SK-N-SH (cell line): ENCODE data around the gene DGCR6L. TPM values are rescaled to one million over a fixed set of nuclear protein-coding genes. Genes with fewer than 3 reads are reported as not detected.
"Not testable (repeated sequence)": the region's sequence is repeated elsewhere in the genome, so short reads cannot be mapped to it uniquely, and the experiment has no call there.

ENCODE experiments used
- CTCF ChIA-PET: fragments of 300-600, 350-600 bp; formaldehyde crosslinking; extraction: SDS; loops from one replicate; lab custom pipeline; 2021; lab: Yijun Ruan, JAX
- POLR2A ChIA-PET: fragments of 350-600 bp; sonication (Branson Sonifier 250); formaldehyde crosslinking; extraction: SDS; loops from one replicate; lab custom pipeline; 2020; ENCODE audit warnings: antibody characterized with exemption, inconsistent platforms; lab: Yijun Ruan, JAX
- DNase-seq: peaks from one replicate; pipeline ENCODE4 v3.0.0; 2012
- H2AFZ ChIP-seq: fragments of 200-600 bp; sonication (generic); 2 replicates; pipeline ENCODE4 v1.8.1; 2016; ENCODE audit warnings: antibody characterized with exemption, mild to moderate bottlenecking, low read depth
- H3F3A ChIP-seq: fragments of 200-600 bp; sonication (generic); replicated peaks from 2 replicates; pipeline ENCODE3; 2016; ENCODE audit warnings: antibody characterized with exemption, mild to moderate bottlenecking; ENCODE audit not compliant: insufficient read depth
- H3K27ac ChIP-seq, 2 experiments: fragments of 200-500 bp in 1 of 2; fragments of 200-600 bp in 1 of 2; sonication (Bioruptor generic) in 1 of 2; sonication (generic), shearing (Covaris generic) in 1 of 2; 2 replicates each; pipeline versions ENCODE4 v1.5.1 to v1.6.1; 2014 to 2016; ENCODE audit warnings: low read depth in 2 of 2, inconsistent platforms in 1 of 2, low read length in 1 of 2, mild to moderate bottlenecking in 1 of 2, mixed read lengths in 1 of 2
- H3K27me3 ChIP-seq: fragments of 200-600 bp; sonication (generic), shearing (Covaris generic); 2 replicates; pipeline ENCODE4 v1.6.1; 2016; ENCODE audit warnings: mixed run types; ENCODE audit not compliant: insufficient read depth
- H3K36me3 ChIP-seq, 2 experiments: fragments of 200-500 bp in 1 of 2; fragments of 200-600 bp in 1 of 2; sonication (Bioruptor generic) in 1 of 2; sonication (generic) in 1 of 2; replicated peaks in 1 of 2; 2 replicates each; pipeline versions ENCODE3 to v1.5.1; 2014 to 2016; ENCODE audit warnings: low read length in 1 of 2, mild to moderate bottlenecking in 1 of 2; ENCODE audit not compliant: insufficient read depth in 2 of 2, control insufficient read depth in 1 of 2
- H3K4me1 ChIP-seq, 2 experiments: fragments of 200-500 bp in 1 of 2; fragments of 200-600 bp in 1 of 2; sonication (Bioruptor generic) in 1 of 2; sonication (generic), shearing (Covaris generic) in 1 of 2; 2 replicates each; pipeline versions ENCODE4 v1.5.1 to v1.6.1; 2014 to 2016; ENCODE audit warnings: low read depth in 1 of 2, low read length in 1 of 2, mixed run types in 1 of 2; ENCODE audit not compliant: insufficient read depth in 2 of 2, control insufficient read depth in 1 of 2
- H3K4me2 ChIP-seq: fragments of 200-600 bp; sonication (generic), shearing (Covaris generic); 2 replicates; pipeline ENCODE4 v1.6.1; 2017; ENCODE audit warnings: mixed run types
- H3K4me3 ChIP-seq, 2 experiments: fragments of 200-500 bp in 1 of 2; fragments of 200-600 bp in 1 of 2; sonication (Bioruptor generic) in 1 of 2; sonication (generic), shearing (Covaris generic) in 1 of 2; 2 replicates each; pipeline versions ENCODE4 v1.5.1 to v1.8.1; 2014 to 2016; ENCODE audit warnings: low read depth in 2 of 2, inconsistent platforms in 1 of 2, low read length in 1 of 2, mild to moderate bottlenecking in 1 of 2, mixed read lengths in 1 of 2, moderate library complexity in 1 of 2
- H3K79me2 ChIP-seq: fragments of 200-600 bp; sonication (generic); 2 replicates; pipeline ENCODE4 v1.8.1; 2017; ENCODE audit warnings: mild to moderate bottlenecking; ENCODE audit not compliant: insufficient read depth
- H3K9ac ChIP-seq: fragments of 200-600 bp; sonication (generic); 2 replicates; pipeline ENCODE4 v1.6.1; 2017; ENCODE audit warnings: mixed run types
- H3K9me2 ChIP-seq: fragments of 200-600 bp; sonication (generic); 2 replicates; pipeline ENCODE4 v1.6.1; 2017; ENCODE audit warnings: mixed run types
- H3K9me3 ChIP-seq: fragments of 200-600 bp; sonication (generic); 2 replicates; pipeline ENCODE4 v1.6.1; 2017; ENCODE audit warnings: mixed run types, mild to moderate bottlenecking, moderate library complexity
- H4K20me1 ChIP-seq: fragments of 200-600 bp; sonication (generic); 2 replicates; pipeline ENCODE4 v1.6.1; 2017; ENCODE audit warnings: mild to moderate bottlenecking, mixed run types; ENCODE audit not compliant: insufficient read depth
- WGBS: methylation state at CpG from one replicate; pipeline ENCODE4 v1.1.6; 2017; ENCODE audit warnings: low lambda C conversion rate; 5-methylcytosine and 5-hydroxymethylcytosine counted together
- polyA plus RNA-seq, 3 experiments: library from polyadenylated mRNA; depleted of rRNA; stranded (reverse); fragments of >200 nt; gene quantifications; 2 replicates each; pipeline ENCODE4 v1.2.3, GENCODE V29; 2012

Gene DGCR6L
- polyA plus RNA-seq, 1 of the 3 experiments (the other 2 are of a cell fraction): 59.8 TPM

- H3K4me1 ChIP-seq, H3K36me3 ChIP-seq, H3K9me3 ChIP-seq, H3K27ac ChIP-seq, H3K4me3 ChIP-seq, H3K27me3 ChIP-seq, H3K9me2 ChIP-seq, H2AFZ ChIP-seq, H3K9ac ChIP-seq, H3F3A ChIP-seq, CTCF ChIA-PET, POLR2A ChIA-PET, H3K4me2 ChIP-seq, H4K20me1 ChIP-seq, H3K79me2 ChIP-seq, DNase-seq: not testable (repeated sequence)
- 36% methylated on average over 2 of the region's 6 CpGs for WGBS
Measured at GRCh38 chr22:20352536-20352935, 32.7 kb upstream of the DGCR6L start.

GRCh38 chr22:20346553-20346952, 26.7 kb upstream of the DGCR6L start:
- H3K36me3 ChIP-seq, H3K4me1 ChIP-seq, H3K27me3 ChIP-seq, H3K4me2 ChIP-seq, H3K27ac ChIP-seq, H4K20me1 ChIP-seq, POLR2A ChIA-PET, CTCF ChIA-PET, DNase-seq, H3K79me2 ChIP-seq, H3K9me3 ChIP-seq, H3K9ac ChIP-seq, H2AFZ ChIP-seq, H3K4me3 ChIP-seq, H3K9me2 ChIP-seq, H3F3A ChIP-seq: not testable (repeated sequence)
- WGBS: 100% methylated on average over 1 of the region's 7 CpGs

- H3K27me3 ChIP-seq, H3F3A ChIP-seq, H3K79me2 ChIP-seq, H2AFZ ChIP-seq, DNase-seq, H3K9me3 ChIP-seq, H3K9ac ChIP-seq, CTCF ChIA-PET, H3K4me3 ChIP-seq, H3K9me2 ChIP-seq, H3K4me1 ChIP-seq, H3K4me2 ChIP-seq, POLR2A ChIA-PET, H3K27ac ChIP-seq, H4K20me1 ChIP-seq, H3K36me3 ChIP-seq: not testable (repeated sequence)
- 67% methylated on average over 2 of the region's 2 CpGs for WGBS
Measured at GRCh38 chr22:20338291-20338690, 18.4 kb upstream of the DGCR6L start.

DNA sequence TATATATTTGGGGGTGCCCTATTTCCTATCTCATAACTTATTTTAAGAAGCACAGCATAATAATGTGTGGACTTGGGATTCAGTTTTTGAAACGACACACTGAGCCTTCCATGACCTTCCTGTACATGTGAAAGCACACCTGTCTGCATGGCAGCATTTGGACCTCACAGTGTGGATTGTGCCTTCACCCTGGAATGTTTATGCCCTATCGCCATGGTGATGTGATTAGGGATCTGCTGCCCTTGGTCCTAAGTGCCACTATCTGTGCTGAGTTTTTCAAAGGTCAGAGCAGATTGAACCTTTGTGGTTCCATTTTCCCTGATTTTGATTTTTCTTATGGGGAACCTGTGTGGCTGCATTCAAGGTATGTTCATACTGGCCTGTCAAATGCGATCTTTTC, 17.9 kb upstream of the DGCR6L start:
- H3K36me3 ChIP-seq, H3K79me2 ChIP-seq, H4K20me1 ChIP-seq, H3K4me1 ChIP-seq, H3K27me3 ChIP-seq, H3K9me2 ChIP-seq, POLR2A ChIA-PET, H3K4me3 ChIP-seq, H3K9ac ChIP-seq, H2AFZ ChIP-seq, H3F3A ChIP-seq, DNase-seq, CTCF ChIA-PET, H3K9me3 ChIP-seq, H3K27ac ChIP-seq, H3K4me2 ChIP-seq: not testable (repeated sequence)
- WGBS: 46% methylated on average over 3 of the region's 3 CpGs

DNA sequence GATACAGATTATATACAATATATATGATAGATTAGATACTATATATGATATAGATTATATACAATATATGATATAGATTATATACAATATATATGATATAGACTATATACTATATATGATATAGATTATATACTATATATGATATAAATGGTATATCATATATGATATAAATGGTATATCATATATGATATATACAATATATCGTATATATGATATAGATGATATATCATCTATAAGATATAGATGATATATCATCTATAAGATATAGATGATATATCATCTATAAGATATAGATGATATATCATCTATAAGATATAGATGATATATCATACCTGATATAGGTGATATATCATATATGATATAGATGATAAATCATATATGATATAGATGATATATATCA, 16.7 kb upstream of the DGCR6L start:
- H3K27ac ChIP-seq, H3K79me2 ChIP-seq, H3K4me2 ChIP-seq, H3K4me1 ChIP-seq, POLR2A ChIA-PET, H4K20me1 ChIP-seq, H3K9ac ChIP-seq, H3K36me3 ChIP-seq, H2AFZ ChIP-seq, CTCF ChIA-PET, H3K4me3 ChIP-seq, H3K9me2 ChIP-seq, H3K9me3 ChIP-seq, H3F3A ChIP-seq, DNase-seq, H3K27me3 ChIP-seq: not testable (repeated sequence)
- WGBS: 74% methylated on average over 1 of the region's 1 CpG

- 2% methylated on average over 5 of the region's 5 CpGs for WGBS
- H3K27me3 ChIP-seq, H3K36me3 ChIP-seq, H3K79me2 ChIP-seq, H4K20me1 ChIP-seq, H3K4me3 ChIP-seq, H3K9me2 ChIP-seq, CTCF ChIA-PET, DNase-seq, H3K4me2 ChIP-seq, H2AFZ ChIP-seq, POLR2A ChIA-PET, H3K9ac ChIP-seq, H3K27ac ChIP-seq, H3K9me3 ChIP-seq, H3K4me1 ChIP-seq, H3F3A ChIP-seq: not testable (repeated sequence)
Measured at GRCh38 chr22:20328569-20328930, 8.7 kb upstream of the DGCR6L start.

DNA sequence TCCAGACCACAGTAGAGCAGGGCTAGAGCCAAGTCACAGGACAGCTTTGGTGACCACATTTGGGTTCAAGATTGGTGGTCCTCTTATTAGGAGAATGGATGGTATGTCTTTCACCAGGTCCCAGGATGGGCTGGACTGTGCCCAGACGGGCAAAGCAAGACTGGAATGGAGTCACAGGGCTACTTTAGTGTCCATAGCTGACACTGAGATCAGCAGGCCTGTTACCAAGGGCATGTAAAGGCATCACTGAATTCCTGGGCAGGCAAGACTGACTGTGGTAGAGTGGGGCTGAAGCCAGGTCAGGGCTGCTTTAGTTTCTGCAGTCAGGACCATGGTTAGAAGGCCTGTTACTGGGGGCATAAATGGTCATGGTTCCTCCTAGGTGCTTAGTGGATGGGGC, 6.1 kb upstream of the DGCR6L start:
- H3K27ac ChIP-seq, POLR2A ChIA-PET, H3K27me3 ChIP-seq, H2AFZ ChIP-seq, H3K4me3 ChIP-seq, H4K20me1 ChIP-seq, H3K4me1 ChIP-seq, H3K9me2 ChIP-seq, CTCF ChIA-PET, H3F3A ChIP-seq, DNase-seq, H3K79me2 ChIP-seq, H3K36me3 ChIP-seq, H3K9me3 ChIP-seq, H3K4me2 ChIP-seq, H3K9ac ChIP-seq: not testable (repeated sequence)
- 43% methylated on average over 1 of the region's 1 CpG for WGBS
